B cell (primary cell): Measurements from ENCODE around the gene NDST4.

Experiments
- CTCF ChIP-seq: fragments of 200-600 bp; IDR thresholded peaks from one replicate; pipeline ENCODE4 v1.8.0; 2022; ENCODE audit warnings: antibody characterized with exemption, mild to moderate bottlenecking
- EZH2 ChIP-seq: IDR thresholded peaks from 2 replicates; pipeline ENCODE4 v1.6.1; 2012; ENCODE audit warnings: borderline replicate concordance, low read depth, mild to moderate bottlenecking, moderate library complexity, low read length; ENCODE audit not compliant: insufficient read depth, poor library complexity, severe bottlenecking

- TF ChIP-seq CTCF (no peak), EZH2 (no peak)
Observed at GRCh38 chr4:114900934-114901333, 212.5 kb downstream of the NDST4 start.
